Measurements from ENCODE around the gene MCF2L2.
"Not testable (repeated sequence)": the region's sequence is repeated elsewhere in the genome, so short reads cannot be mapped to it uniquely, and the experiment has no call there.

MCF2L2 gene

GRCh38 chr3:183375787-183376186, 52.6 kb downstream of the MCF2L2 start:
- TF ChIP-seq, protein P1, sequence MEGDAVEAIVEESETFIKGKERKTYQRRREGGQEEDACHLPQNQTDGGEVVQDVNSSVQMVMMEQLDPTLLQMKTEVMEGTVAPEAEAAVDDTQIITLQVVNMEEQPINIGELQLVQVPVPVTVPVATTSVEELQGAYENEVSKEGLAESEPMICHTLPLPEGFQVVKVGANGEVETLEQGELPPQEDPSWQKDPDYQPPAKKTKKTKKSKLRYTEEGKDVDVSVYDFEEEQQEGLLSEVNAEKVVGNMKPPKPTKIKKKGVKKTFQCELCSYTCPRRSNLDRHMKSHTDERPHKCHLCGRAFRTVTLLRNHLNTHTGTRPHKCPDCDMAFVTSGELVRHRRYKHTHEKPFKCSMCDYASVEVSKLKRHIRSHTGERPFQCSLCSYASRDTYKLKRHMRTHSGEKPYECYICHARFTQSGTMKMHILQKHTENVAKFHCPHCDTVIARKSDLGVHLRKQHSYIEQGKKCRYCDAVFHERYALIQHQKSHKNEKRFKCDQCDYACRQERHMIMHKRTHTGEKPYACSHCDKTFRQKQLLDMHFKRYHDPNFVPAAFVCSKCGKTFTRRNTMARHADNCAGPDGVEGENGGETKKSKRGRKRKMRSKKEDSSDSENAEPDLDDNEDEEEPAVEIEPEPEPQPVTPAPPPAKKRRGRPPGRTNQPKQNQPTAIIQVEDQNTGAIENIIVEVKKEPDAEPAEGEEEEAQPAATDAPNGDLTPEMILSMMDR (IDR thresholded peaks at IDR 0.05; ENCODE audit: low read depth, low read length, missing control alignments) = no peak
- H3K4me3 ChIP-seq (ENCODE audit: low read depth, low read length) = no peak overlapping the region
- in situ Hi-C loops (cut with HindIII; ENCODE audit: low sequenced_read_pairs) = no loop called here
- DNase-seq (ENCODE audit: low read depth) = no peak

DNA sequence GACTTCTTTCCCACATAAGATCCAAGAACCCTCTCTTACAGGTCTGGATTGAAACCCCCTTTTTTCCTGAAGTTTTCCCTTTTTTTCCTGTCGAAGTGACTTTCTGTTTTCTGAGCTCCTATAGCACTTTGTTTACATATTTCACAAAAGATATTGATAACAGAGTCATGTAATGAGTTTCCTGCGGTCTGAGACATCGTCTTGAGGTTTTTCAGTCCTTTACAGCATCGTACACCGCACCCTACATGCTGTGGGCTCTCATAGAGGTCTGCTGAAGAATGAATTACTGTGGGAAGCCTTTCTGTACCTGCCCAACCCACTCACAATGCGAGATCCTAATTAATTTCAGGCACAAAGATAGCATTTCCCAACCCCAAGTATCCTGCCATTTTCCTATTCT, 53.1 kb downstream of the MCF2L2 start:
- in situ Hi-C loops (cut with HindIII; ENCODE audit: low sequenced_read_pairs) = no loop called here
- no peak for DNase-seq (ENCODE audit: low read depth)
- TF ChIP-seq, protein P1 (IDR thresholded peaks at IDR 0.05; ENCODE audit: low read depth, low read length, missing control alignments) = no peak
- no peak overlapping the region for H3K4me3 ChIP-seq (ENCODE audit: low read depth, low read length)

GRCh38 chr3:183372911-183373310, 55.5 kb downstream of the MCF2L2 start:
- no peak for DNase-seq (ENCODE audit: low read depth)
- in situ Hi-C loops (cut with HindIII; ENCODE audit: low sequenced_read_pairs) = no loop called here
- no peak overlapping the region for H3K4me3 ChIP-seq (ENCODE audit: low read depth, low read length)
- TF ChIP-seq, protein P1 (IDR thresholded peaks at IDR 0.05; ENCODE audit: low read depth, low read length, missing control alignments) = no peak

GRCh38 chr3:183371600-183371968, 56.8 kb downstream of the MCF2L2 start:
- in situ Hi-C loops (cut with HindIII; ENCODE audit: low sequenced_read_pairs); DNase-seq (ENCODE audit: low read depth); H3K4me3 ChIP-seq (ENCODE audit: low read depth, low read length): not testable (repeated sequence)

DNA sequence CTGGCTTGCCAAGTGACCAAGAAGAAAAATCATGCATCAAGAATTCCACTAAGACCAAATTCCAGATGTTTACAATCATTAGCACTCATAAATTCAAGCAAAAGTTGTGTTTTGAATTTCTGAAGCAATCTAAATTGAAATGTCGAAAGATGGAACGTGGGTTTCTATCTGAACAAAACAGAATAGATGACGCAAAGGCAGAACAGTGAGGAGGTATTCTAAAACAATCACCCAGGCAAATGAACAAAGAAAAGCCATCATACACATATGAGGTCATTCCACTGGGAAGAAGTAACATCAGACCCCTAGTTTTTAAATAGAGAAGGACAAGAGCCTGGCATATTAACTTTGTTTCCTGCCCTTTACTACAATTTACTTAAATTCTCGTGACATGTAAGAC, 58.0 kb downstream of the MCF2L2 start:
- no peak overlapping the region for H3K4me3 ChIP-seq (ENCODE audit: low read depth, low read length)

DNA sequence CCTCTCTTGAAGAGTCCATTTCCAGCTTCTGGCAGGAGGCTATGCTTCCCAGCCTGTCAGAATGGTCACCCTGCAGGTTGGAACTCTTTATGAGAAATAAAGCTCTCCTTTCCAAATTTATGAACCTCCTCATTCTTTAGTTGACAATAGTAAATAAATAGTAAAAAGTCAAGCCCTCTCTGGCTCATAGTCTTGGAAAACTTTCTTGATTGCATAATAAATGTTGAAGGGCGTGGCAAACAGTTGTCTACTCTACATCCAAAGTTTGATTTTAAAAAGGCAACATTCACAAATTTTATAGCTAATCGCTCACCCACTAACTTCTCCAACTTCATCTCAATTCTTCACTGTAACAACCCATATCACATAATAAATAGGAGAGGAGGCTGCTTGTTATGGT, 58.8 kb downstream of the MCF2L2 start:
- in situ Hi-C loops (cut with HindIII; ENCODE audit: low sequenced_read_pairs) = no loop called here
- TF ChIP-seq, protein P1 (IDR thresholded peaks at IDR 0.05; ENCODE audit: low read depth, low read length, missing control alignments) = no peak
- no peak for DNase-seq (ENCODE audit: low read depth)
- H3K4me3 ChIP-seq (ENCODE audit: low read depth, low read length) = no peak overlapping the region

More for the DNA sequence above, 58.0 kb downstream of the MCF2L2 start:
- in situ Hi-C loops (cut with HindIII; ENCODE audit: low sequenced_read_pairs) = no loop called here
- TF ChIP-seq, protein P1 (IDR thresholded peaks at IDR 0.05; ENCODE audit: low read depth, low read length, missing control alignments) = no peak
- no peak for DNase-seq (ENCODE audit: low read depth)

DNA sequence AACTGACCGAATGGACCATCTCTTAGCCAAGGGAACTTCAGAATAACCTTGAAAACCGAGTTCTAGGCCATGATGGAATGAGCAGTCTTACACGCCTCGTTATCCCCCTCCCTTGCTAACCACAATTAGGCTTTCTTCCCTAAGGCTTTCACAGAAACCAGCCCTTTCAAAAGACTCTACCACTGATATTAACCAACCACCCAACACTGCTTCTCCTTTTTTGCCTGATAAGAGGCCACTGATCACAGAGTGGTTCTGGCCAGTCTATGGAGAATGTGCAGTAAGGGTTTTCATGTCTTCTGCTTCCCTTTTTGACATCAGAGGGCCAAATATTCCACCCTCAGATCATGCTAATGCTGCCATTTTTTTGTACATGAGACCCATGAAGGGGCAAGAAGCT, 59.3 kb downstream of the MCF2L2 start:
- no peak overlapping the region for H3K4me3 ChIP-seq (ENCODE audit: low read depth, low read length)
- in situ Hi-C loops (cut with HindIII; ENCODE audit: low sequenced_read_pairs) = no loop called here
- DNase-seq (ENCODE audit: low read depth) = no peak
- TF ChIP-seq, protein P1 (IDR thresholded peaks at IDR 0.05; ENCODE audit: low read depth, low read length, missing control alignments) = no peak

Measured in astrocyte of the cerebellum (primary cell).